NB4 (cell line): Measurements from ENCODE around the gene MYF5.

ENCODE experiments used
- CTCF ChIP-seq: IDR thresholded peaks from one replicate; pipeline ENCODE4 v1.5.1; 2012; ENCODE audit warnings: low read depth, low read length
- MAX ChIP-seq: IDR thresholded peaks from 2 replicates; pipeline ENCODE4 v1.6.1; 2011; ENCODE audit warnings: low read depth, low read length
- MYC ChIP-seq: IDR thresholded peaks from 2 replicates; pipeline ENCODE4 v1.6.1; 2011; ENCODE audit warnings: low read depth, low read length
- POLR2A ChIP-seq: IDR thresholded peaks from 2 replicates; pipeline ENCODE4 v1.6.1; 2011; ENCODE audit warnings: mild to moderate bottlenecking; ENCODE audit not compliant: insufficient read length; ENCODE audit errors: extremely low read depth

- TF ChIP-seq CTCF (no peak), MAX (no peak), POLR2A (no peak), MYC (no peak)
Observed at GRCh38 chr12:80679346-80680131, 37.2 kb upstream of the MYF5 start.
